Muscle layer of duodenum (tissue), 2 donors: ENCODE results near the gene GRK5.

Experiments used
- H3K27ac ChIP-seq: one replicate; pipeline ENCODE4 v1.7.0; 2013; ENCODE audit warnings: mild to moderate bottlenecking, low read length
- H3K27me3 ChIP-seq: one replicate; pipeline ENCODE4 v1.7.0; 2013; ENCODE audit warnings: low read depth, mild to moderate bottlenecking, control low read depth, low read length
- H3K36me3 ChIP-seq, 2 donors: one replicate each; pipeline ENCODE4 v1.7.0; 2013; ENCODE audit warnings: low read length in 2 of 2, control low read depth in 1 of 2, mild to moderate bottlenecking in 1 of 2; ENCODE audit not compliant: insufficient read depth in 2 of 2, control insufficient read depth in 1 of 2
- H3K4me1 ChIP-seq, 2 donors: one replicate each; pipeline ENCODE4 v1.7.0; 2013; ENCODE audit warnings: low read length in 2 of 2, mild to moderate bottlenecking in 2 of 2, control low read depth in 1 of 2, moderate library complexity in 1 of 2; ENCODE audit not compliant: insufficient read depth in 2 of 2, control insufficient read depth in 1 of 2
- H3K4me3 ChIP-seq, 2 donors: one replicate each; pipeline ENCODE4 v1.7.0; 2013; ENCODE audit warnings: low read length in 2 of 2, low read depth in 1 of 2, mild to moderate bottlenecking in 1 of 2
- H3K9me3 ChIP-seq, 2 donors: one replicate each; pipeline ENCODE4 v1.7.0; 2013; ENCODE audit warnings: low read length in 2 of 2, control low read depth in 1 of 2, mild to moderate bottlenecking in 1 of 2; ENCODE audit not compliant: control insufficient read depth in 1 of 2
- donor health status: healthy.

GRK5 gene

DNA sequence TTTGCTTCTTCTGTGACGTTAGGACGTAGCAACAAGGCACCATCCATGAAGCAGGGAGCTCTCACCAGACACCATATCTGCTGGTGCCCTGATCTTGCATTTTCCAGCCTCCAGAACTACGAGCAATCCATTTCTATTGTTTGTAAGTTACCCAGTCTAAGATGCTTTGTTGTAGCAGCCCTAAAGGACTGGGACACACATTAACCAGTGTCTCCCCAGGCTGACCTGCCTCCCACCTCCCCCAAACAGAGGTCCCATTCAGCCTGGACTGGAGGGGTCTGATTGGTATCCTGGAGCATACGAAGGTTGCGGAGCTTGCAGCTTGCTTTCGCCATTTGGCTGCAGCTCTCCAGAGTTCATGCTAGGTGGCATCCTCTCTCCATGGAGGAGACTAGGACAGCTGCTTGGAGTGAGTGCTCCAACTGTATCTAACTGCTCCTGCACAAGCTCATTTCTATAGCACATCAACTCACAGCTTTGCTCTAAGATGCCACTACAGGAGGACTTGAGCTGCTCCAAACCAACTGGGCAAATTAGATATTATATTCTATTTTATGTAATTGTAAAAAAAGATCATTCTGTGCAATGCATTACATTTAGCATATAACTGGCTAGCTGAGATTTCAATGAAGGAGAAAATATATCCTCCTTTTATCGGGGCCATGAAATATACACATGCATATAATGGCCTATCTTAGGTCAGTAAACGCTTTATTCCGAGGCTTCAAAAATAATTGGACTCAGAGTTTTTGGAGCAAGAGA, 8.0 kb upstream of the GRK5 start:
- Histone ChIP-seq H3K27me3 (no peaks in the 10 kb centered on the region), H3K9me3 (no peaks in the 10 kb centered on the region), H3K4me1 (peaks cover 0 to 6% of the 10 kb centered on the region in 2 donors), H3K27ac (no peak overlapping the region), H3K4me3 (no peak overlapping the region), H3K36me3 (no peaks in the 10 kb centered on the region)

DNA sequence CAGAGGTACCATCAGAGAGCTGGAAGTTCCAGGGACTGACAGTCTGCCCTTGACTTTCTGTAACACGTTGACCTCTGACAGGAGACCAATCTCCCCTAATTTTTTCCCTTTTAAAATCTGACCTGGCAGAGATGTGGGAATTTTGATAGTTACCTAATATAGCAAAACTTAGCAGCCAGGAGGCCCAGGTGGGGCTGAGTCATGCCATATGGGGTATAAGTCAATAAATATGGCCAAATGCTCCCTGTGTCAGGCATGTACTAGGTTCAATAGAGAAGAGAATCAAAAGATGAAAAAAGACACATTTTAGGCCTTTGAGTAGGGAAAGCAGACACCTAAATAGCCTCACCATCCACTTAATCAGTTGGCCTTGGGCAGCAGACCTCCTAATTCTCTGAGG, 6.1 kb upstream of the GRK5 start:
- H3K9me3 ChIP-seq, result no peaks in the 10 kb centered on the region
- no peaks in the 10 kb centered on the region for H3K27me3 ChIP-seq
- no peak overlapping the region for H3K27ac ChIP-seq
- no peak overlapping the region for H3K4me3 ChIP-seq
- peaks cover 5 to 6% of the 10 kb centered on the region in 2 donors for H3K4me1 ChIP-seq
- H3K36me3 ChIP-seq, result no peaks in the 10 kb centered on the region

DNA sequence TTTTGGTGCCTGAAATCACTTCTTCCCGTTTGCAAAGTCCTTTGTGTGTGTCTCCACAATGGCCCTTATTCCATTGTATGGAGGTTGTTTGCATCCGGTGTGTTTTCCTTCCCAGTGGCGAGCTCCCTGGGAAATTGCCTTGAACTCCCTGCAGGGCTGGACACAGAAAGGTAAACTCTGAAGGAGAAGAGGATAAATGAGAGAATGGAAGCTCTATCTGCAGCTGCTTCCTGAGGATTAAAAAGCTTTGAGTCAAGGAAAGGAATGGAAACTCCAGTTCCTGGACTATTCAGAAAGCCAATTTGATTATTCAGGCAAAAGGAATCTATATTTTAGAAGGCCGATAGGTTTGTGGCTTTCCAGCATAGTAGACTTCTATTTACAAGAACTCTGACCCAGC, 4.4 kb upstream of the GRK5 start:
- no peak overlapping the region for H3K27ac ChIP-seq
- no peaks in the 10 kb centered on the region for H3K27me3 ChIP-seq
- no peaks in the 10 kb centered on the region for H3K36me3 ChIP-seq
- no peak overlapping the region for H3K4me3 ChIP-seq
- no peaks in the 10 kb centered on the region for H3K9me3 ChIP-seq
- H3K4me1 ChIP-seq, result peaks cover 6% of the 10 kb centered on the region in 2 donors

DNA sequence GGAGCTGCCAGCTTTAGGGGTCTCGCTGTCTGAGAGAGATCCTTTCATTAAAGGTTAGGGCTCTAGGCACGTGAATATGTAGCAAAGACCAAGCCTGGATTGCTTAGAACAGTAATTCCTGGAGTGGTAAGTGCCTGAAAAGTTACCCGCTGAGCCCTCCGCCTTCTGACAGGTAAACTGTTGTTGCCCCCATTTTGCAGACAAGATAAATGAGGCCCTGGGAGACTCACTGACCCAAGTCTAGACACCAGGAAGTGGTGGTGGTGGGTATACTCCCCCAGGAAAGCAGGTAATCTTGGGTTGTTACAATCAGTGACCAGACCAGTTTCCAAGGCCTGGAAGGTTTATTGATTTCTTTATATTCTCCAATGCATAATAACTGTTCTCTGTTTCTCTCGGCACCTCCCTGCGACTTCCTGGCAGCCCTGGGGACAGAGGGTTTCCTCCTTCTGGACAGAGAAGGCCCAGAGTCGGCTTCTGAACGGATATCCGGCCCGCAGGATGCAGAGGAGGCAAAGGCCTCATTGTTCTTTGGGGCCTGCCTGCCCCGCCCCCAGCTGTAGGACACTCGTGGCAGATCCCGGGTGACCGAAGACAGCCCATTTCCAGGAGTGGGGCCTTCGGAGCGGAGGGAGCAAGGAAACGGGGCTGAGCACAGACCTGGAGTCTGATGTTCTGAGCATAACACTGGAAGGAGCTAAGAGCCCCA, 1.3 kb upstream of the GRK5 start:
- H3K36me3 ChIP-seq, result no peaks in the 10 kb centered on the region
- H3K9me3 ChIP-seq, result no peaks in the 10 kb centered on the region
- H3K27ac ChIP-seq, result peak overlapping the region; percentile 77
- H3K4me3 ChIP-seq, result peak overlapping the region; percentile 50 to 97
- H3K4me1 ChIP-seq, result peaks cover 15 to 21% of the 10 kb centered on the region in 2 donors
- no peaks in the 10 kb centered on the region for H3K27me3 ChIP-seq

DNA sequence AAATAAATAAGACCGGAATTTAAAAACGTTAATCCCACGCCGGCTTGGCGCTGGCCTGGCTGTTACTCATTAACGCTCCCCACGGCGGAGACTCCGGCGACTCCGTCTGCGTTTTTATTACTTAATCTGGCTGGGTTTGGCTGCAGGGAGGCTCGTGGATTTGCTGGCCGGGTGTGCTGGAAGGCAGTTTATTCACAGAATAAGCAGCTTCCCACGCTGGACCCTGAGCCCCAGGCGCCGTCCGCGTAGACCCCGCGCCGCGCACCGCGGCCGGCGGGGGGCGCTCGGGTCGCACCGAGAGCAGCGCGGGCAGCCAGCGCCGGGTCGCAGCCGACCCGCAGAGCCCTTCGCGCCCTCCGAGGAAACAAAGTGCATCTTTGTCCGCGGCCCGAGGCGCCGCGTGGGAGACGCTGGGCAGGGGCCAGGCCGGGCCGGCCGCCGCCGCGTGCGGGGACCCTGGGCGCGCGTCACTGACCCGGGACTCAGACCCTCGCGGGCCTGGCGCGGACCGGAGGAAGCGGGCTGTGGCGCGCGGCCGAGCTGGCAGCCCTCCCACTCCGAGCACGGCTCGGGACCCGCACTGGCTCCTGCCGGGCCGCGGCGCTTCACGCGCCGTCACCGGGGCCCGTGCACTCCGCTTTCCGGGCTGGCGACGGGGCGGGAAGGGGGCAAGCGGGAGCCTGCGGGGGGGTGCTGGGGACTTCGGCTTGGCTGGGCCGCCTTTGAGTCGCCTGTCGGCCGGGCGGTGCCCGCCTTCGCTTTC, 587 bp upstream of the GRK5 start:
- Histone ChIP-seq H3K27ac (peak overlapping the region; percentile 77), H3K4me1 (peaks cover 20 to 29% of the 10 kb centered on the region in 2 donors), H3K27me3 (no peaks in the 10 kb centered on the region), H3K4me3 (peak overlapping the region; percentile 50 to 97), H3K9me3 (no peaks in the 10 kb centered on the region), H3K36me3 (no peaks in the 10 kb centered on the region)

DNA sequence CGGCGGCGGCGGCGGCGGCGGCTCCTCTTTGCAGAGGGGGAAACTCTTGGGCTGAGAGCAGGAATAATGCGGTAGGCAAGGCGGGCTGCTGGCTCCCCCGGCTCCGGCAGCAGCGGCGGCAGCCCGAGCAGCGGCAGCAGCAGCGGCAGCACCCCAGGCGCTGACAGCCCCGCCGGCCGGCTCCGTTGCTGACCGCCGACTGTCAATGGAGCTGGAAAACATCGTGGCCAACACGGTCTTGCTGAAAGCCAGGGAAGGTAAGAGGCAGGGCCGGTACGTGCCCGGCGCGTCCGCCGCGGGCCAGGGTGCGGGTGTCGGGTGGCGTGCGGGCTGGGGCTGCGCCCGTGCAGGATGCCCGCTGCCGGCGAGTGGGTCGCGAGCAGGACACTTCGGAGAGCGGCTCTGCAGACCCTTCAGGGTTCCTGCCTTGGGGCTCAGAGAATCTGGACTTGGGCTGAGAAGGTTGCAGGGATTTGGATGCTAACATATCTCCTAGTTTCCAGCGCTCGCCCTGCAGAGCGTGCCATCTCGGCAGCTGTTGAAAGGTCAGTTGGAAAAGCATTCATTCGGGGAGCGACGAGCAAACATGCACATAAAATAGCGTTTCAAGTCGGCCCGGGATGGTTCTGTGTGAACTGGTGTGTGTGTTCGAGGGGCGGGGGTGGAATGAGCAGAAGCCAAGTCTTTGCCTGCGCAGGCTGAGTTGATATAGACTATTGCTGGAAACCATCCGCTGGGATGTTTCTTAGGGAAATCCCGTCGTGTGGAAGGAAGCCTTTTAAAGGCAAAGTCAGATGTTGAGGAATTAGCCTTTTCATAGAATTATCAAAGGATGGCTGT, 562 bp downstream of the GRK5 start:
- Histone ChIP-seq H3K4me1 (peaks cover 25 to 35% of the 10 kb centered on the region in 2 donors), H3K4me3 (peak overlapping the region; percentile 88 to 97), H3K27me3 (no peaks in the 10 kb centered on the region), H3K9me3 (no peaks in the 10 kb centered on the region), H3K36me3 (no peaks in the 10 kb centered on the region), H3K27ac (peak overlapping the region; percentile 92)

DNA sequence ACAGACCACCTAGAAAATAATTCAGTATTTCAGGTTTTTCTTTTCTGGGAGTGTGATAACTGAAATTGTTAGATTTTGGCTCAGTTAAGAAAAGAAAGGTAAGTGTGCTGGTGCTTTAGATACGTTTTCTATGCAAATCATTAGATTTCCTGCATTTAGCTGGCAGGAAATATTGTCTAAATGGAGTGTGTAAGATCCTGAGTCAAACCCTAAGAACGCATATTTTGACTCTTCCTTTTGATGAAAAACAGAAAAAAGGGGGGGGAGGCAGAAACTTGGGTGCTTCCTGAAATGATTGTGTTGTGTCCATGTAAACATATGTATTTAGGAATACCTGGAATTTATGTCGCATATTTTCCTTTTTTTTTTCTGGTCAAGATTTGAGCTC, 1.2 kb downstream of the GRK5 start:
- no peaks in the 10 kb centered on the region for H3K27me3 ChIP-seq
- H3K9me3 ChIP-seq, result no peaks in the 10 kb centered on the region
- peak overlapping the region; percentile 88 to 97 for H3K4me3 ChIP-seq
- H3K27ac ChIP-seq, result peak overlapping the region; percentile 92
- no peaks in the 10 kb centered on the region for H3K36me3 ChIP-seq
- peaks cover 25 to 38% of the 10 kb centered on the region in 2 donors for H3K4me1 ChIP-seq

DNA sequence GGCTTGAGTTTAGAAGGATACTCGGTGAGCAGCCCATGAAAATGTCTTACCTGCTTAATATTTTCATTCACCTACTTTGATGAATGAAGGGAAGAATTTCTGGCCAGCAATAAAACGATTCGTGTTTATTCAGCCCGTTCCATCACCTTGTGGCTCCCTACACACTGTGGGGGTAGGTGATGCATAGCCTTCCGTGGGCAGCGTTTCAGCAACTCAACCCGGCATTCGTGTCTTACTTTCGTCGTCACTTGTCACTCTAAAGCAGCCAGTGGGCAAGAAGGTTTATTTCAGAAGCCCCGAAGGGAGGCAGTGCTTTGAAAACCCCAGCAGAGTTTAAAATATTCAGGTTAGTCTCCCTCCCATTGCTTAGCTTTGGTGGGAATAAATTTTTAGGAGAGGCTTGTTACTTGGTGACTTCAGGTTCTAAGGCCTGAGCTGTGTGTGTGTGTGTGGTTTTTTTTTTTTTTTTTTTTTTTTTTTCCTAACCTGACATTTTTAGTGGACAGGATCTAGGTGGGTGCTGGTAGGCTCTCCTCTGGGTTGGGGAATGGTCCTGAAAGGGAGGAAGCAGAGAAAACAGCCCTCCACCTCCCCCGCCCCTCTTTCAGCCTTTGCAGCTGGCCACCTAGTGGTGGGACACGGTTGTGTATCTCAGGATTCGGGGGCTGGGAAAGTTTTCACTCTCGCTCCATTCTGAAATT, 1.8 kb downstream of the GRK5 start:
- Histone ChIP-seq H3K36me3 (no peaks in the 10 kb centered on the region), H3K27ac (peak overlapping the region; percentile 92), H3K9me3 (no peaks in the 10 kb centered on the region), H3K27me3 (no peaks in the 10 kb centered on the region), H3K4me1 (peaks cover 25 to 38% of the 10 kb centered on the region in 2 donors), H3K4me3 (peak overlapping the region; percentile 88 to 97)

DNA sequence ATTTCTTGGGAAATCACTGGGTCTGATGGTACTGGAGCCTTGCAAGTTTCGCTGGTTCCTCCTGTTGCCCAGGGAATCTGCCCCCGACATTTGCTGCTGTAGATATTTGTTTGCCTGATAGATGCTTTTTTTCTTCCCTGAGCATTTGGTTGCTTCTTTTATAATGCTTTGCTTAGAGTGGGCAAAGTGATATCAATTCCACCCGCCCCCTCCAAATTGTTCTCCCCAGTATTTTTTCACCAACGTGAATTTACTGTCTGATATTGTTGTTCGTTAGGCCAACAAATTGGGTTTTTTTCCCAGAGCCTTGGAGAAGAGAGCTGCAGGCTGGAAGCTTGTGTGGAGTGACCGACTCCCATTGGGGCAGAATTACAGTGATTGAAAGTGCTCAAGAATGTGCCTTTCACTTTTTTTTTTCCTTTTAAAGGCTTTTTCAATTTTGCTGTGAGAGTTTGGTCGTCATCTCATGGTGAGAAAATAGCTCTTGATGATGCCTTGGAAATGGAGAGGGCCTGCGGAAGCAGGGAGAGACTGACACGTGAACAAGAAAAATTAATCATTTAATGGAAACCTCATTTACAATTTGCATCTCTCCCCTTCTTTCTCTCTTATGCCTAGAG, 2.5 kb downstream of the GRK5 start:
- Histone ChIP-seq H3K4me1 (peaks cover 25 to 38% of the 10 kb centered on the region in 2 donors), H3K27ac (peak overlapping the region; percentile 92), H3K36me3 (no peaks in the 10 kb centered on the region), H3K27me3 (no peaks in the 10 kb centered on the region), H3K9me3 (no peaks in the 10 kb centered on the region), H3K4me3 (peak overlapping the region; percentile 88 to 97)

DNA sequence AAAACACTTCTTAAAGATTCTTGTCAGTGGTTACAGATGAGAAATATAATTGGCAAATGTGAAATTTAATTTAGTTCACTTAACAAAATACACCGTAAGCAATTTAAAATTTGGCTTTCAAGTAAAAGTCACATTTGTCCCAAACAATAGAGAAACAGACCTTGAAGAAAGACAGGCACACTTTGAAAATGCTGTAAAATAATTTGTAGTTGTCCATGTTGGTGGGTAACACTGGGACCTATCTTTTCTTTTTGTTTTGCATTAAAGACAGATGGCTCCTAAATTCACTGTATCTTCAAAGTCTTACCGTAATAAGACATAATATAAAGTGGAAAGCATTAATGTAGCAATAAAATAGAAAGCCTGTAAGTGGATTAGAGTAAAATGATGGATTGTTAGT, 3.3 kb downstream of the GRK5 start:
- no peak overlapping the region for H3K4me3 ChIP-seq
- H3K9me3 ChIP-seq, result no peaks in the 10 kb centered on the region
- H3K36me3 ChIP-seq, result no peaks in the 10 kb centered on the region
- peak overlapping the region; percentile 92 for H3K27ac ChIP-seq
- peaks cover 25 to 38% of the 10 kb centered on the region in 2 donors for H3K4me1 ChIP-seq
- no peaks in the 10 kb centered on the region for H3K27me3 ChIP-seq
